ENCODE data around the gene PCGF5. TPM values are rescaled to one million over a fixed set of nuclear protein-coding genes. Genes with fewer than 3 reads are reported as not detected.

The PCGF5 gene
- total and polyA plus RNA-seq, 2 experiments from 2014 or later: 7.7 to 8.7 TPM

DNA sequence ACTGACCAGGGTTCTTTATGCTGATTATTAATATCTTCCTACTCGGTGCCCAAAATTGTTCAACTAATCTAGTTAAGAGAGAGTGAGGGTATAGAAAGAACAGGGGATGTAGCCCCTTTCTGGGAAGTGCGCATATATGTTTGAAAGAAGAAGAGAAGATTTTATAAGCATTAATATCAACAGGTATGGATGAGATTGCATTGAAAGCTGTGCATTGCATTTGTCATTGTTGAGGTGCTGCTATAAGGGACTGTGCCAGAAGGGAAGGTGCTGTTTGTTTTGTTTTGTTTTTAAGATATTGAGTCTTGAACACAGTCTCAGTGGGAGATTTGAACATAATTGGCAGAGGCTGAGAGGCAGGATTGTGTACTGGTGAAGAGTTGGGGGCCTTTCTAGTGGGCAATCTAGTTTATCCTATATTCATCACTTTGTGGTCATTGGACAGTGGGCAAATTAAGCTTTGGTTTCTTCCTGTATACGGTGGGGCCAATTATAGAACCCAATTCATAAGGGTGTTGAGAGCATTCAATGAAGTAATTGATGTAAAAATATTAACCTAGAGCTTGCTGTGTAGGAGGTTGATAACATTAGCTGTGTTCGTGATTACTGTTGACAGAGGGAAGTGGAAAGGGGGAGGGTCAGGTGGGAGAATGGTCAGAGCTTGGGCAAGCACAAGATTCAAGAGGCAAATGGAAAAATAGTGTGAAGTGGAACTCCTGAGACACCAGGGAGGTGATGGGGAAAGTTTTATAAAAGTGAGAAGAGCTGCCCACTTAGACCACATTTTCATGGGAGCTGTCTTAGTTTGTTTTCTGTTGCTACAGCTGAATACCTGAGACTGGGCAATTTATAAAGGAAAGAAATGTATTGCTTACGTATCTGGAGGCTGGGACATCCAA lies 19.9 kb upstream of the PCGF5 start:
- Histone ChIP-seq H3K4me2 (no peak overlapping the region), H4K20me1 (replicated peaks; ENCODE audit: insufficient read depth) (no peaks in the 10 kb centered on the region), H3K4me3 (no peak overlapping the region), H3K36me3 (ENCODE audit: insufficient read depth) (no peaks in the 10 kb centered on the region), H3K9me2 (ENCODE audit: insufficient read depth) (no peaks in the 10 kb centered on the region), H3F3A (replicated peaks; ENCODE audit: low read depth) (no peaks in the 10 kb centered on the region), H3K4me1 (ENCODE audit: insufficient read depth) (peaks cover 18% of the 10 kb centered on the region), H3K79me2 (replicated peaks; ENCODE audit: insufficient read depth) (no peaks in the 10 kb centered on the region), H3K27me3 (ENCODE audit: insufficient read depth) (no peaks in the 10 kb centered on the region), H2AFZ (no peak overlapping the region), H3K27ac (ENCODE audit: low read depth) (no peak overlapping the region)
- Mint-ChIP-seq H3K36me3 (ENCODE audit: low read depth) (no peaks in the 10 kb centered on the region), H3K27ac (no peak overlapping the region), H3K27me3 (ENCODE audit: insufficient read depth, low read depth, poor library complexity) (peaks cover 1% of the 10 kb centered on the region), H3K9me3 (no peaks in the 10 kb centered on the region), H3K4me3 (no peak overlapping the region), H3K4me1 (peaks cover 13% of the 10 kb centered on the region)
- DNase-seq (ENCODE audit: low spot score) (no peak), ATAC-seq (no peak)
- TF ChIP-seq POLR2AphosphoS5 (IDR thresholded peaks at IDR 0.05; ENCODE audit: low read depth): no peak
- TF ChIP-seq EZH2phosphoT487 (IDR thresholded peaks at IDR 0.05; ENCODE audit: unreplicated experiment): no peak
- TF ChIP-seq, protein P1, sequence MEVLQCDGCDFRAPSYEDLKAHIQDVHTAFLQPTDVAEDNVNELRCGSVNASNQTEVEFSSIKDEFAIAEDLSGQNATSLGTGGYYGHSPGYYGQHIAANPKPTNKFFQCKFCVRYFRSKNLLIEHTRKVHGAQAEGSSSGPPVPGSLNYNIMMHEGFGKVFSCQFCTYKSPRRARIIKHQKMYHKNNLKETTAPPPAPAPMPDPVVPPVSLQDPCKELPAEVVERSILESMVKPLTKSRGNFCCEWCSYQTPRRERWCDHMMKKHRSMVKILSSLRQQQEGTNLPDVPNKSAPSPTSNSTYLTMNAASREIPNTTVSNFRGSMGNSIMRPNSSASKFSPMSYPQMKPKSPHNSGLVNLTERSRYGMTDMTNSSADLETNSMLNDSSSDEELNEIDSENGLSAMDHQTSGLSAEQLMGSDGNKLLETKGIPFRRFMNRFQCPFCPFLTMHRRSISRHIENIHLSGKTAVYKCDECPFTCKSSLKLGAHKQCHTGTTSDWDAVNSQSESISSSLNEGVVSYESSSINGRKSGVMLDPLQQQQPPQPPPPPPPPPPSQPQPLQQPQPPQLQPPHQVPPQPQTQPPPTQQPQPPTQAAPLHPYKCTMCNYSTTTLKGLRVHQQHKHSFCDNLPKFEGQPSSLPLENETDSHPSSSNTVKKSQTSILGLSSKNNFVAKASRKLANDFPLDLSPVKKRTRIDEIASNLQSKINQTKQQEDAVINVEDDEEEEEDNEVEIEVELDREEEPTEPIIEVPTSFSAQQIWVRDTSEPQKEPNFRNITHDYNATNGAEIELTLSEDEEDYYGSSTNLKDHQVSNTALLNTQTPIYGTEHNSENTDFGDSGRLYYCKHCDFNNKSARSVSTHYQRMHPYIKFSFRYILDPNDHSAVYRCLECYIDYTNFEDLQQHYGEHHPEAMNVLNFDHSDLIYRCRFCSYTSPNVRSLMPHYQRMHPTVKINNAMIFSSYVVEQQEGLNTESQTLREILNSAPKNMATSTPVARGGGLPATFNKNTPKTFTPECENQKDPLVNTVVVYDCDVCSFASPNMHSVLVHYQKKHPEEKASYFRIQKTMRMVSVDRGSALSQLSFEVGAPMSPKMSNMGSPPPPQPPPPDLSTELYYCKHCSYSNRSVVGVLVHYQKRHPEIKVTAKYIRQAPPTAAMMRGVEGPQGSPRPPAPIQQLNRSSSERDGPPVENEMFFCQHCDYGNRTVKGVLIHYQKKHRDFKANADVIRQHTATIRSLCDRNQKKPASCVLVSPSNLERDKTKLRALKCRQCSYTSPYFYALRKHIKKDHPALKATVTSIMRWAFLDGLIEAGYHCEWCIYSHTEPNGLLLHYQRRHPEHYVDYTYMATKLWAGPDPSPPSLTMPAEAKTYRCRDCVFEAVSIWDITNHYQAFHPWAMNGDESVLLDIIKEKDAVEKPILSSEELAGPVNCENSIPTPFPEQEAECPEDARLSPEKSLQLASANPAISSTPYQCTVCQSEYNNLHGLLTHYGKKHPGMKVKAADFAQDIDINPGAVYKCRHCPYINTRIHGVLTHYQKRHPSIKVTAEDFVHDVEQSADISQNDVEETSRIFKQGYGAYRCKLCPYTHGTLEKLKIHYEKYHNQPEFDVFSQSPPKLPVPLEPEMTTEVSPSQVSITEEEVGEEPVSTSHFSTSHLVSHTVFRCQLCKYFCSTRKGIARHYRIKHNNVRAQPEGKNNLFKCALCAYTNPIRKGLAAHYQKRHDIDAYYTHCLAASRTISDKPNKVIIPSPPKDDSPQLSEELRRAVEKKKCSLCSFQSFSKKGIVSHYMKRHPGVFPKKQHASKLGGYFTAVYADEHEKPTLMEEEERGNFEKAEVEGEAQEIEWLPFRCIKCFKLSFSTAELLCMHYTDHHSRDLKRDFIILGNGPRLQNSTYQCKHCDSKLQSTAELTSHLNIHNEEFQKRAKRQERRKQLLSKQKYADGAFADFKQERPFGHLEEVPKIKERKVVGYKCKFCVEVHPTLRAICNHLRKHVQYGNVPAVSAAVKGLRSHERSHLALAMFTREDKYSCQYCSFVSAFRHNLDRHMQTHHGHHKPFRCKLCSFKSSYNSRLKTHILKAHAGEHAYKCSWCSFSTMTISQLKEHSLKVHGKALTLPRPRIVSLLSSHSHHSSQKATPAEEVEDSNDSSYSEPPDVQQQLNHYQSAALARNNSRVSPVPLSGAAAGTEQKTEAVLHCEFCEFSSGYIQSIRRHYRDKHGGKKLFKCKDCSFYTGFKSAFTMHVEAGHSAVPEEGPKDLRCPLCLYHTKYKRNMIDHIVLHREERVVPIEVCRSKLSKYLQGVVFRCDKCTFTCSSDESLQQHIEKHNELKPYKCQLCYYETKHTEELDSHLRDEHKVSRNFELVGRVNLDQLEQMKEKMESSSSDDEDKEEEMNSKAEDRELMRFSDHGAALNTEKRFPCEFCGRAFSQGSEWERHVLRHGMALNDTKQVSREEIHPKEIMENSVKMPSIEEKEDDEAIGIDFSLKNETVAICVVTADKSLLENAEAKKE (CRISPR knock-in tag; IDR thresholded peaks at IDR 0.05): no peak
- TF ChIP-seq, protein P2, sequence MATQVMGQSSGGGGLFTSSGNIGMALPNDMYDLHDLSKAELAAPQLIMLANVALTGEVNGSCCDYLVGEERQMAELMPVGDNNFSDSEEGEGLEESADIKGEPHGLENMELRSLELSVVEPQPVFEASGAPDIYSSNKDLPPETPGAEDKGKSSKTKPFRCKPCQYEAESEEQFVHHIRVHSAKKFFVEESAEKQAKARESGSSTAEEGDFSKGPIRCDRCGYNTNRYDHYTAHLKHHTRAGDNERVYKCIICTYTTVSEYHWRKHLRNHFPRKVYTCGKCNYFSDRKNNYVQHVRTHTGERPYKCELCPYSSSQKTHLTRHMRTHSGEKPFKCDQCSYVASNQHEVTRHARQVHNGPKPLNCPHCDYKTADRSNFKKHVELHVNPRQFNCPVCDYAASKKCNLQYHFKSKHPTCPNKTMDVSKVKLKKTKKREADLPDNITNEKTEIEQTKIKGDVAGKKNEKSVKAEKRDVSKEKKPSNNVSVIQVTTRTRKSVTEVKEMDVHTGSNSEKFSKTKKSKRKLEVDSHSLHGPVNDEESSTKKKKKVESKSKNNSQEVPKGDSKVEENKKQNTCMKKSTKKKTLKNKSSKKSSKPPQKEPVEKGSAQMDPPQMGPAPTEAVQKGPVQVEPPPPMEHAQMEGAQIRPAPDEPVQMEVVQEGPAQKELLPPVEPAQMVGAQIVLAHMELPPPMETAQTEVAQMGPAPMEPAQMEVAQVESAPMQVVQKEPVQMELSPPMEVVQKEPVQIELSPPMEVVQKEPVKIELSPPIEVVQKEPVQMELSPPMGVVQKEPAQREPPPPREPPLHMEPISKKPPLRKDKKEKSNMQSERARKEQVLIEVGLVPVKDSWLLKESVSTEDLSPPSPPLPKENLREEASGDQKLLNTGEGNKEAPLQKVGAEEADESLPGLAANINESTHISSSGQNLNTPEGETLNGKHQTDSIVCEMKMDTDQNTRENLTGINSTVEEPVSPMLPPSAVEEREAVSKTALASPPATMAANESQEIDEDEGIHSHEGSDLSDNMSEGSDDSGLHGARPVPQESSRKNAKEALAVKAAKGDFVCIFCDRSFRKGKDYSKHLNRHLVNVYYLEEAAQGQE (IDR thresholded peaks at IDR 0.05; ENCODE audit: unreplicated experiment): no peak
- TF ChIP-seq, protein P3, sequence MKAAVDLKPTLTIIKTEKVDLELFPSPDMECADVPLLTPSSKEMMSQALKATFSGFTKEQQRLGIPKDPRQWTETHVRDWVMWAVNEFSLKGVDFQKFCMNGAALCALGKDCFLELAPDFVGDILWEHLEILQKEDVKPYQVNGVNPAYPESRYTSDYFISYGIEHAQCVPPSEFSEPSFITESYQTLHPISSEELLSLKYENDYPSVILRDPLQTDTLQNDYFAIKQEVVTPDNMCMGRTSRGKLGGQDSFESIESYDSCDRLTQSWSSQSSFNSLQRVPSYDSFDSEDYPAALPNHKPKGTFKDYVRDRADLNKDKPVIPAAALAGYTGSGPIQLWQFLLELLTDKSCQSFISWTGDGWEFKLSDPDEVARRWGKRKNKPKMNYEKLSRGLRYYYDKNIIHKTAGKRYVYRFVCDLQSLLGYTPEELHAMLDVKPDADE (IDR thresholded peaks at IDR 0.05): no peak
- TF ChIP-seq ZNF331 (CRISPR knock-in tag; IDR thresholded peaks at IDR 0.05; ENCODE audit: low read depth): no peak
- no peak for TF ChIP-seq NANOG (IDR thresholded peaks at IDR 0.05; ENCODE audit: borderline replicate concordance)

Measured in GM23338 (cell line).